Spleen (tissue), 11 donors: ENCODE results near the gene ALMS1. TPM values are rescaled to one million over a fixed set of nuclear protein-coding genes. Genes with fewer than 3 reads are reported as not detected.
"Not testable (repeated sequence)": the region's sequence is repeated elsewhere in the genome, so short reads cannot be mapped to it uniquely, and the experiment has no call there.

Experiments used
- DNase-seq: peaks from one replicate; pipeline ENCODE4 v3.0.0-alpha.2; 2020
- H3K27ac ChIP-seq, 8 donors: fragments of 200-600 bp; sonication (generic) in 7 of 8; 1 replicate in 4 of 8; 2 replicates in 4 of 8; pipeline versions ENCODE4 v1.5.0 to v1.8.0; 2016 to 2021; ENCODE audit warnings: inconsistent platforms in 4 of 8, mild to moderate bottlenecking in 4 of 8, moderate library complexity in 1 of 8
- H3K27me3 ChIP-seq, 7 donors: fragments of 200-600 bp; sonication (generic) in 6 of 7; replicated peaks in 1 of 7; 1 replicate in 4 of 7; 2 replicates in 3 of 7; pipeline versions ENCODE4 v1.5.0 to v1.8.0; 2016 to 2021; ENCODE audit warnings: inconsistent platforms in 3 of 7, mild to moderate bottlenecking in 1 of 7
- H3K36me3 ChIP-seq, 6 donors: fragments of 200-600 bp; sonication (generic) in 5 of 6; 1 replicate in 4 of 6; 2 replicates in 2 of 6; pipeline versions ENCODE4 v1.5.0 to v1.8.0; 2016 to 2021; ENCODE audit warnings: inconsistent platforms in 2 of 6
- H3K4me1 ChIP-seq, 6 donors: fragments of 200-600 bp; sonication (generic) in 5 of 6; 1 replicate in 3 of 6; 2 replicates in 3 of 6; pipeline versions ENCODE4 v1.5.0 to v1.8.0; 2016 to 2021; ENCODE audit warnings: inconsistent platforms in 3 of 6
- H3K4me3 ChIP-seq, 8 donors: fragments of 200-600 bp; sonication (generic) in 7 of 8; 1 replicate in 4 of 8; 2 replicates in 4 of 8; pipeline versions ENCODE4 v1.5.0 to v1.8.0; 2016 to 2021; ENCODE audit warnings: inconsistent platforms in 4 of 8, mild to moderate bottlenecking in 4 of 8, moderate library complexity in 2 of 8
- H3K9me3 ChIP-seq, 8 donors: fragments of 200-600 bp; sonication (generic) in 7 of 8; 1 replicate in 4 of 8; 2 replicates in 4 of 8; pipeline versions ENCODE4 v1.5.0 to v1.8.0; 2016 to 2021; ENCODE audit warnings: inconsistent platforms in 4 of 8
- CTCF ChIP-seq, 11 experiments: fragments of 200-600 bp in 7 of 11; fragments of 450-650 bp in 4 of 11; sonication (generic) in 4 of 11; IDR thresholded peaks in 8 of 11; conservative IDR thresholded peaks in 3 of 11; 1 replicate in 7 of 11; 2 replicates in 4 of 11; pipeline versions ENCODE4 v1.4.0 to v1.8.0; 2016 to 2021; ENCODE audit warnings: antibody characterized with exemption in 11 of 11, inconsistent platforms in 4 of 11, mild to moderate bottlenecking in 1 of 11
- POLR2A ChIP-seq, 3 donors: fragments of 450-650 bp; IDR thresholded peaks; one replicate each; pipeline ENCODE4 v1.5.1; 2017; ENCODE audit warnings: antibody characterized with exemption in 3 of 3, mild to moderate bottlenecking in 1 of 3
- POLR2AphosphoS5 ChIP-seq, 3 donors: sonication (generic); formaldehyde crosslinking; IDR thresholded peaks; one replicate each; pipeline ENCODE4 v1.5.1; 2017; ENCODE audit warnings: antibody characterized with exemption in 3 of 3
- WGBS, 5 donors: extraction: QIAGEN DNeasy Blood & Tissue Kit in 3 of 5; methylation state at CpG; one replicate each; pipeline versions ENCODE4 v1.1.5 to v1.1.7; 2013 to 2018; 5-methylcytosine and 5-hydroxymethylcytosine counted together
- intact Hi-C: fragments of 100-400 bp; cut with DNase I; formaldehyde crosslinking; loops from one replicate; pipeline ENCODE4 v1.15.0; 2023; ENCODE audit warnings: low total_unique reads
- polyA plus RNA-seq, 3 donors: library from polyadenylated mRNA; stranded (reverse); fragments of 200-250 nt; gene quantifications; one replicate each; pipeline ENCODE4 v1.2.1, GENCODE V29; 2013
- total RNA-seq, 7 donors: library from RNA; depleted of rRNA in 3 of 7; stranded (reverse); fragments of >200 nt in 3 of 7; fragmentation: NEBNext Ultra II Directional in 4 of 7; extraction: Animal tissue kit (Norgen Biotek cat#: 25700) in 4 of 7; gene quantifications; one replicate each; pipeline versions ENCODE4 v1.1.0 to v1.2.1, GENCODE V29; 2016 to 2021
- donor health status: healthy with polysubstance abuse.
- donor health status: DM: no; HTN: no; CAD: no; lungs with moderate emphysema.
- donor health status: DM: no; HTN: no; CAD: no.
- donor health status: Bipolar disorder and iron deficiency.
- donor health status: healthy.
- donor health status: DM: no; HTN: no; CAD: no.
- donor health status: DM: yes; HTN: yes; CAD: no.

ALMS1 gene
- total and polyA plus RNA-seq, 10 donors, result 3.8 to 34.2 (median 17.7) TPM

GRCh38 chr2:73601780-73602179, 216.1 kb downstream of the ALMS1 start:
- peaks cover 0 to 53% (median 11%) of the 10 kb centered on the region in 6 donors for H3K36me3 ChIP-seq
- H3K27me3 ChIP-seq, result no peaks in the 10 kb centered on the region
- WGBS, 5 donors, result 86 to 98% (median 91%) methylated on average over 5 of the region's 5 CpGs
- H3K4me3 ChIP-seq, result no peak overlapping the region
- intact Hi-C loops, result no loop called here
- TF ChIP-seq POLR2A (IDR thresholded peaks at IDR 0.05) (no peak), CTCF (IDR thresholded peaks at IDR 0.05 in 8 of 11, conservative IDR thresholded peaks at IDR 0.05 in 3 of 11) (no peak), POLR2AphosphoS5 (IDR thresholded peaks at IDR 0.05) (no peak)
- H3K27ac ChIP-seq, result no peak overlapping the region
- H3K4me1 ChIP-seq, result no peaks in the 10 kb centered on the region
- H3K9me3 ChIP-seq, result no peaks in the 10 kb centered on the region
- DNase-seq, result no peak

GRCh38 chr2:73603099-73603588, 217.5 kb downstream of the ALMS1 start:
- H3K4me1 ChIP-seq, result not testable (repeated sequence)
- H3K36me3 ChIP-seq, result peaks cover 0 to 55% (median 11%) of the 10 kb centered on the region in 6 donors
- WGBS, 5 donors, result 67 to 82% (median 80%) methylated on average over 4 of the region's 4 CpGs

GRCh38 chr2:73604589-73604988, 219.0 kb downstream of the ALMS1 start:
- H3K9me3 ChIP-seq, intact Hi-C loops, DNase-seq, H3K4me1 ChIP-seq, H3K4me3 ChIP-seq, H3K27ac ChIP-seq, H3K27me3 ChIP-seq: not testable (repeated sequence)
- 76 to 90% (median 86%) methylated on average over 2 of the region's 2 CpGs for whole genome bisulfite sequencing, 5 donors
- H3K36me3 ChIP-seq, result peaks cover 0 to 62% (median 14%) of the 10 kb centered on the region in 6 donors

More at GRCh38 chr2:73603099-73603588, 217.5 kb downstream of the ALMS1 start:
- DNase-seq, H3K27me3 ChIP-seq, H3K4me3 ChIP-seq, intact Hi-C loops, H3K9me3 ChIP-seq, H3K27ac ChIP-seq: not testable (repeated sequence)

- peaks cover 0 to 33% (median 5%) of the 10 kb centered on the region in 6 donors for H3K36me3 ChIP-seq
These were observed 224.5 kb downstream of the ALMS1 start for GRCh38 chr2:73610111-73610510.

GRCh38 chr2:73611193-73611592, 225.6 kb downstream of the ALMS1 start:
- H3K4me3 ChIP-seq, result no peak overlapping the region
- TF ChIP-seq POLR2AphosphoS5 (IDR thresholded peaks at IDR 0.05) (no peak), CTCF (IDR thresholded peaks at IDR 0.05 in 8 of 11, conservative IDR thresholded peaks at IDR 0.05 in 3 of 11) (no peak), POLR2A (IDR thresholded peaks at IDR 0.05) (no peak)
- no peak for DNase-seq
- H3K27me3 ChIP-seq, result no peaks in the 10 kb centered on the region
- no peaks in the 10 kb centered on the region for H3K4me1 ChIP-seq
- H3K27ac ChIP-seq, result no peak overlapping the region
- peaks cover 0 to 38% (median 5%) of the 10 kb centered on the region in 6 donors for H3K36me3 ChIP-seq
- no peaks in the 10 kb centered on the region for H3K9me3 ChIP-seq
- 52 to 91% (median 83%) methylated on average over 4 of the region's 4 CpGs for WGBS, 5 donors
- intact Hi-C loops, result no loop called here

More at GRCh38 chr2:73610111-73610510, 224.5 kb downstream of the ALMS1 start:
- Histone ChIP-seq H3K9me3 (no peaks in the 10 kb centered on the region), H3K27ac (no peak overlapping the region), H3K4me3 (no peak overlapping the region), H3K27me3 (no peaks in the 10 kb centered on the region), H3K4me1 (no peaks in the 10 kb centered on the region)
- 81 to 93% (median 87%) methylated on average over 3 of the region's 3 CpGs for WGBS, 5 donors
- no peak for DNase-seq
- TF ChIP-seq CTCF (IDR thresholded peaks at IDR 0.05 in 8 of 11, conservative IDR thresholded peaks at IDR 0.05 in 3 of 11) (no peak), POLR2AphosphoS5 (IDR thresholded peaks at IDR 0.05) (no peak), POLR2A (IDR thresholded peaks at IDR 0.05) (no peak)
- intact Hi-C loops, result no loop called here
